ENCODE results near the gene HIGD1A.

GRCh38 chr3:42773409-42773751 is 30.9 kb downstream of the HIGD1A start:
- TF ChIP-seq GATA2 (IDR thresholded peaks at IDR 0.05; ENCODE audit: low read depth, low read length) = no peak
- no peak for TF ChIP-seq GATA3 (IDR thresholded peaks at IDR 0.05; ENCODE audit: low read depth, low read length)

Data from SH-SY5Y (cell line).